ENCODE measurements around the gene CDKL5.

- no peak for TF ChIP-seq POLR2AphosphoS5 (IDR thresholded peaks at IDR 0.05; ENCODE audit: borderline replicate concordance, low read depth, low read length)
- TF ChIP-seq EZH2 (IDR thresholded peaks at IDR 0.05) = no peak
Measured at GRCh38 chrX:18630934-18631333, 205.5 kb downstream of the CDKL5 start.

Data from SK-N-MC (cell line).